Activated CD4-positive, alpha-beta T cell treated with anti-CD3 and anti-CD28 coated beads, Interleukin-2, amount 10 ng/mL, durations not matched to agents 24 days and 14 days (primary cell): ENCODE measurements around the gene GPM6B. TPM values are rescaled to one million over a fixed set of nuclear protein-coding genes. Genes with fewer than 3 reads are reported as not detected.

Experiments
- DNase-seq: peaks from one replicate; pipeline ENCODE4 v3.0.0; 2022
- H3K27ac Mint-ChIP-seq: one replicate; pipeline ENCODE4 v1.8.0; 2022; ENCODE audit warnings: mild to moderate bottlenecking, mixed read lengths
- H3K27me3 Mint-ChIP-seq: one replicate; pipeline ENCODE4 v1.8.0; 2022; ENCODE audit warnings: mixed read lengths
- H3K36me3 Mint-ChIP-seq: one replicate; pipeline ENCODE4 v1.8.0; 2022; ENCODE audit warnings: low read depth, mild to moderate bottlenecking, mixed read lengths
- H3K4me1 Mint-ChIP-seq: one replicate; pipeline ENCODE4 v1.8.0; 2021; ENCODE audit warnings: mixed read lengths
- H3K4me3 Mint-ChIP-seq: one replicate; pipeline ENCODE4 v1.8.0; 2022; ENCODE audit warnings: mild to moderate bottlenecking, moderate library complexity, mixed read lengths
- H3K9me3 Mint-ChIP-seq: one replicate; pipeline ENCODE4 v1.8.0; 2021; ENCODE audit warnings: mixed read lengths
- intact Hi-C: fragments of 100-400 bp; cut with micrococcal nuclease; formaldehyde crosslinking; loops from one replicate; pipeline ENCODE4 v1.15.1; 2023
- total RNA-seq: library from RNA; stranded (reverse); gene quantifications from 2 replicates; pipeline ENCODE4 v1.2.3, GENCODE V29; 2022

Gene GPM6B
- total RNA-seq, 1 donor from 2014 or later: not detected

DNA sequence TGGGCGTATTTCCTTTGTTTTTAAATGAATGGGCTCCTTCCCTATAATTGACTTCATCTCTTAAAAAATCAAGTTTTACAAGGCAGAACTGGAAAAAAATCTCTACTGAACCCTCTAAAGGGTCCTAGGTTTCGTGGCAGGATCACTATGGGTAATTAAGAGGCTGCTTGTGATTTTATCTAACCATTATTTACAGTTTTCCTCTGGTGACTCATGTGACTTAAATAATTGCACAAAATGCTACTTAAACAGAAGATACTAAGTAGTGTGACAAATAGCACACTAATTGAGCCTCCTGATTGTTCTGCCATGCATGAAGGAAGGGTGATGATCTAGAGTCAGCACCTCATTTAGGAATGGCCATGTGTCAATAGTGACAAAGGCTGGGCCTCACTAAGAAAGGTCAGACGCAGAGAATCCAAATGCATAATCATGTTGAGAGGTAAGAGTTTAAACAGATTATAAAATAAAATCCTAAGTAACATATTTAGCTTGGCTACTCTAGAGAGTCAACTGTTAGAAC is 46.8 kb downstream of the GPM6B start:
- H3K36me3 Mint-ChIP-seq: peaks cover 52% of the 10 kb centered on the region
- no peaks in the 10 kb centered on the region for H3K4me1 Mint-ChIP-seq
- DNase-seq: no peak
- H3K4me3 Mint-ChIP-seq: no peak overlapping the region
- no peak overlapping the region for H3K27ac Mint-ChIP-seq
- intact Hi-C loops: no loop called here
- no peaks in the 10 kb centered on the region for H3K27me3 Mint-ChIP-seq
- H3K9me3 Mint-ChIP-seq: no peaks in the 10 kb centered on the region

- intact Hi-C loops: no loop called here
- Mint-ChIP-seq H3K4me3 (no peak overlapping the region), H3K9me3 (no peaks in the 10 kb centered on the region), H3K36me3 (peaks cover 44% of the 10 kb centered on the region), H3K4me1 (no peaks in the 10 kb centered on the region), H3K27ac (no peak overlapping the region), H3K27me3 (no peaks in the 10 kb centered on the region)
- no peak for DNase-seq
Observed at GRCh38 chrX:13768939-13769338, 48.0 kb downstream of the GPM6B start.

DNA sequence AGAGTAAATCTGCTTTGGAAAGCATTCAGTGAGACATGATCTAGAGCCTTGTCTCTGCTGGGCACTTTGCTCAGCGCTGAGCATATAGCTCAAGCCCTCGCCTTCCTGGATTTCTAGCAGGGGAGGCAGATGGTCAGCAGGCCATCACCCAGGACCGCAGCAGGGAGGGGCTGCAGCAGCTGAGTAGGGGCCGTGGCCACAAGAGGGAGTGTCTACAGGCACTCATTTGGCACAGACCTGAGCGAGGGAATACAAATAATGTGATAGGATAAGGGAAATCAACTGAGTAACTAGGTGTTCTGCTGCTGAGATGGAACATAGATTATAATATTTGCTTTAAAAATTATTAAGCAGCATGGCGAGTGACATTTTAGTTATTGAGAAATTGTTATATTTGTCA is 52.1 kb downstream of the GPM6B start:
- Mint-ChIP-seq H3K9me3 (no peaks in the 10 kb centered on the region), H3K4me1 (no peaks in the 10 kb centered on the region), H3K4me3 (no peak overlapping the region), H3K36me3 (peaks cover 47% of the 10 kb centered on the region), H3K27me3 (no peaks in the 10 kb centered on the region), H3K27ac (no peak overlapping the region)
- DNase-seq: no peak
- intact Hi-C loops: no loop called here

DNA sequence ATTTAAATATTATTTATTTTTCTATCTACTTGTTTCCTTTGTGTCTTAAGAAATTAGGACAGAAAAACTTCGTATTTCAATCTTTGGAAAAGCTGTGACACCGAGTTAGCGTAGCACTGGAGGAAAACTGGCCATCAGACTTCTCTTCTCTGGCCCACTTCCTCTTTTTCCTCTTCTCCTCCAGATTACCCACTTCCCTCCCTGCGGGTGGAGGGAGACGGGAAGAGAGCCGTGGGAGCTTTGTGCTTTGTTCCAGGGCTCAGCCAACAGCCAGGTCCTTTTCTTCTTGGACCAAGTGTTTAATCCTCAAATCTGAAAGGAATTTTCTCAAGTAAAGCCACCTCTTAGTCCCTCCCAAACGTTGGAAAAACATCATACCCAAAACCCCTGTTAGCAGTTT is 52.6 kb downstream of the GPM6B start:
- no peaks in the 10 kb centered on the region for H3K4me1 Mint-ChIP-seq
- intact Hi-C loops: no loop called here
- DNase-seq: no peak
- no peaks in the 10 kb centered on the region for H3K9me3 Mint-ChIP-seq
- H3K36me3 Mint-ChIP-seq: peaks cover 45% of the 10 kb centered on the region
- no peak overlapping the region for H3K27ac Mint-ChIP-seq
- no peaks in the 10 kb centered on the region for H3K27me3 Mint-ChIP-seq
- no peak overlapping the region for H3K4me3 Mint-ChIP-seq

DNA sequence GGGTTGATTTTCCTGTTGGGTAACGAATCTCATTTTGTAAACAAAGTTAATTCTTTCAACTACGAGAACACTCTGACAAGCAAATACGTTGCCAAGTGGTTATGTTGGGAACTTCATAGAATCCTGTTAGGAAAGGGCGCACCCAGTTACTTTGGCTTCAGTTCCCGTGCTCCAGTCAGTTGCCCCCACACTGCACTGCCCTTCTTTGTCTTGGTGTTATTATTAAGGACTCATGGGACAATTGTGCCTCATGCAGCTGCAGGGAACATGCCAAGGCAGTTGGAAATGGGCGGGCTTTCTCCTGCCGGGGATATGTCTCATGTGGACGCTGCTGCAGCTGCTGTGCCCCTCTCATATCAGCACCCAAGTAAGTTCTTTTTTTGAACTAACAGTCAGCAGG is 53.4 kb downstream of the GPM6B start:
- Mint-ChIP-seq H3K9me3 (no peaks in the 10 kb centered on the region), H3K4me1 (no peaks in the 10 kb centered on the region), H3K27me3 (no peaks in the 10 kb centered on the region), H3K4me3 (no peak overlapping the region), H3K36me3 (peaks cover 46% of the 10 kb centered on the region), H3K27ac (no peak overlapping the region)
- DNase-seq: no peak
- intact Hi-C loops: no loop called here

- H3K36me3 Mint-ChIP-seq: peaks cover 47% of the 10 kb centered on the region
- intact Hi-C loops: no loop called here
Observed at GRCh38 chrX:13761606-13762414, 55.1 kb downstream of the GPM6B start.

GRCh38 chrX:13760426-13760825 is 56.5 kb downstream of the GPM6B start:
- Mint-ChIP-seq H3K9me3 (no peaks in the 10 kb centered on the region), H3K36me3 (peaks cover 36% of the 10 kb centered on the region), H3K4me1 (peaks cover 2% of the 10 kb centered on the region), H3K27ac (no peak overlapping the region), H3K27me3 (no peaks in the 10 kb centered on the region), H3K4me3 (no peak overlapping the region)
- DNase-seq: no peak
- intact Hi-C loops: no loop called here

More at GRCh38 chrX:13761606-13762414, 55.1 kb downstream of the GPM6B start:
- Mint-ChIP-seq H3K27ac (no peak overlapping the region), H3K4me1 (no peaks in the 10 kb centered on the region), H3K4me3 (no peak overlapping the region), H3K9me3 (no peaks in the 10 kb centered on the region), H3K27me3 (no peaks in the 10 kb centered on the region)
- DNase-seq: no peak

DNA sequence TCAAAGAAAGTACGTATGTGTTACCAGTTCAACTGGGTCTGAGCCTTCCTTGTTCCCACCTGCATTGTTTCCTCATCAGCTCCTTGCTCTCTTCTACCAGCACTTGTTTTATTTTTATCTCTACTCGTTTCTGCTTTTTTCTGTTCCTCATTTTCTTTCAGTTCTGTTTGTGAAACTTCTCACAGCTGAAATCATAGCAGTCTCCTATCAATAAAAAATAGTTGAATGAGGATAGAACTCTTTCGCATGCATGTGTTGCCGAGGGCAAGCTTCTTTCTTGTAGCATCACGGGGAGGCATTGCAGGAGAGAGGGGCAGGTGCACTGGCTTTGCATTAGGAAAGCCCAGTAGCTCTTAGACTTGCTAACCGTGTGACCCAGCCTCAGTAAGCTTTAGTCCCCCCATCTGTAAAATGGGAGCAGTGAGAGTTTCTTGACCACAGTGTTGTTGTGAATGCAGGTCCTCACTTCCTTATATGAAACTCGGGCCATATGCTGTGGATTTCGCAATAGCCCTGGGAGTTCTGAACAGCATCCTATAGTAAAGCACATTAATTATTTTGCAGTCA is 57.7 kb downstream of the GPM6B start:
- Mint-ChIP-seq H3K9me3 (no peaks in the 10 kb centered on the region), H3K4me3 (no peak overlapping the region), H3K4me1 (peaks cover 5% of the 10 kb centered on the region), H3K36me3 (peaks cover 37% of the 10 kb centered on the region), H3K27me3 (no peaks in the 10 kb centered on the region), H3K27ac (no peak overlapping the region)
- intact Hi-C loops: no loop called here
- no peak for DNase-seq

DNA sequence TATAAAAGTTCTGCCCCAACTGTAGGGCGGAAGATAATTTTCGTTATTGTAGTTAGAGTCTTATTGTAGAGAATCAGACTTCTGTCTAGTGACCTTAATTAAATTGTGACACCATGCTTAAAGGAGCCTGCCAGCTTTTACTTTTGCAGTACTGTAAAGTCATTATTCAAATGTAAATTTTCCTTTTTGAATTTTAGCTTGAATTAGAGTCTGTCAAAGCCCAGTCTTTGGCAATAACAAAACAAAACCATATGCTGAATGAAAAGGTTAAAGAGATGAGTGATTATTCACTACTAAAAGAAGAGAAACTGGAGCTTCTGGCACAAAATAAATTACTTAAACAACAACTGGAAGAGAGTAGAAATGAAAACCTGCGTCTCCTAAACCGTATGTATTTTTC is 60.5 kb downstream of the GPM6B start:
- no peak for DNase-seq
- intact Hi-C loops: no loop called here
- Mint-ChIP-seq H3K36me3 (peaks cover 38% of the 10 kb centered on the region), H3K27ac (no peak overlapping the region), H3K27me3 (no peaks in the 10 kb centered on the region), H3K9me3 (no peaks in the 10 kb centered on the region), H3K4me1 (peaks cover 11% of the 10 kb centered on the region), H3K4me3 (no peak overlapping the region)

DNA sequence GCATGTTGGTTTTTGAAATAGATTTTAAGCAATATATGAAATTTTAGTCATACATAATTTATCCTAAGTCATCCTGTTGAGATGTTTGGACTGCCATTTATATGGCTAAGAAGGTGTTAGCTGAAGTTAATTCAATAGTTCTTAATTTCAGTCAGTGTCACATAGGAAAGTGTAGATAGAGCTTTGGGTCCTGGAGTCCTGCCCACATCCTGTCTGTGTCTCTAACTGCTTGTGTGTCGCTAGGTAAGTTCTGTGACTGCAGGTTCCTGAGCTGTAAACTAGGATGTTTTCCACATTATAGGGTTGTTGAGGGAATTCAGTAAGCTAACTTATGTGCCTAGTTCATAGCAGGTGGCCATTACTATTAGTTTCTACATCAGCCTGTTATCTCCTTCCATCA is 61.6 kb downstream of the GPM6B start:
- Mint-ChIP-seq H3K9me3 (no peaks in the 10 kb centered on the region), H3K27me3 (no peaks in the 10 kb centered on the region), H3K27ac (no peak overlapping the region), H3K36me3 (peaks cover 32% of the 10 kb centered on the region), H3K4me3 (no peak overlapping the region), H3K4me1 (peaks cover 15% of the 10 kb centered on the region)
- intact Hi-C loops: no loop called here
- DNase-seq: peak; percentile 60

GRCh38 chrX:13754765-13755164 is 62.1 kb downstream of the GPM6B start:
- no peak for DNase-seq
- H3K27me3 Mint-ChIP-seq: no peaks in the 10 kb centered on the region
- H3K9me3 Mint-ChIP-seq: no peaks in the 10 kb centered on the region
- H3K4me1 Mint-ChIP-seq: peaks cover 17% of the 10 kb centered on the region
- H3K4me3 Mint-ChIP-seq: no peak overlapping the region
- H3K36me3 Mint-ChIP-seq: peaks cover 33% of the 10 kb centered on the region
- intact Hi-C loops: no loop called here
- no peak overlapping the region for H3K27ac Mint-ChIP-seq

GRCh38 chrX:13752646-13753045 is 64.2 kb downstream of the GPM6B start:
- no peak overlapping the region for H3K27ac Mint-ChIP-seq
- peaks cover 17% of the 10 kb centered on the region for H3K4me1 Mint-ChIP-seq
- H3K27me3 Mint-ChIP-seq: no peaks in the 10 kb centered on the region
- DNase-seq: no peak
- H3K4me3 Mint-ChIP-seq: no peak overlapping the region
- peaks cover 27% of the 10 kb centered on the region for H3K36me3 Mint-ChIP-seq
- intact Hi-C loops: no loop called here
- no peaks in the 10 kb centered on the region for H3K9me3 Mint-ChIP-seq

- no peak for DNase-seq
- H3K4me1 Mint-ChIP-seq: peaks cover 20% of the 10 kb centered on the region
- H3K27me3 Mint-ChIP-seq: no peaks in the 10 kb centered on the region
- intact Hi-C loops: no loop called here
- H3K36me3 Mint-ChIP-seq: peaks cover 32% of the 10 kb centered on the region
- H3K27ac Mint-ChIP-seq: no peak overlapping the region
- H3K9me3 Mint-ChIP-seq: no peaks in the 10 kb centered on the region
- H3K4me3 Mint-ChIP-seq: no peak overlapping the region
Observed at GRCh38 chrX:13752141-13752540, 64.8 kb downstream of the GPM6B start.

DNA sequence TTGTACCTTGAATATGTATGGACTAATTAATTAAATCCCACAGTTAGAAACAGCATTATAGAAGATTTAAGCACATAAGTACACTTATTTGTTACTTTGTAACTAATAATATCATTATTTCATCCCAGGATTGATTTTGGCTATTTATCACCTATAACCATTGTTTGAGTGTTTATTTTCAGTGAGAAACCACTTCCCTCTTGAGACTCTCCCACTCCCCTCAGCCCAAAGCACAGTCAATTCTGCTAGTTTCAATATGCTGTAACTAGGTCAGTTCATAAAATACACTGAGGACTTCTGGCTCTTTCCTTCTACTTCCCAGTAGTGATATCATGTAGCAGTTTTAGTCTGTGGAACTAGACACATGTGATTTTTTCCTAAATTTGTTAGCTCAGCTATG is 66.1 kb downstream of the GPM6B start:
- Mint-ChIP-seq H3K4me1 (peaks cover 20% of the 10 kb centered on the region), H3K9me3 (no peaks in the 10 kb centered on the region), H3K36me3 (peaks cover 33% of the 10 kb centered on the region), H3K27ac (no peak overlapping the region), H3K4me3 (no peak overlapping the region), H3K27me3 (no peaks in the 10 kb centered on the region)
- intact Hi-C loops: loop anchor here (1.0 kb wide), 1 partner anchor 281 kb away; no protein-coding TSS in a partner anchor
- DNase-seq: no peak
